ENCODE measurements around the gene QPRT.

Gene QPRT

GRCh38 chr16:29667755-29668154 lies 11.2 kb upstream of the QPRT start:
- no peak overlapping the region for H3K4me3 ChIP-seq (ENCODE audit: low read length)
- no peaks in the 10 kb centered on the region for H3K36me3 ChIP-seq (replicated peaks; ENCODE audit: low read depth, low read length)
- peak overlapping the region; percentile 88; the same call in 1 of the 2 replicates for H3K4me2 ChIP-seq (ENCODE audit: low read length)
- TF ChIP-seq EZH2phosphoT487 (IDR thresholded peaks at IDR 0.05; ENCODE audit: low read depth), result no peak
- no peak for TF ChIP-seq CTCF (IDR thresholded peaks at IDR 0.05; ENCODE audit: low read depth, low read length)
- H3K9ac ChIP-seq (ENCODE audit: low read length), result no peak overlapping the region
- H3K27ac ChIP-seq (ENCODE audit: low read length), result no peak overlapping the region
- no peaks in the 10 kb centered on the region for H3K27me3 ChIP-seq (ENCODE audit: low read depth, low read length)
- no peaks in the 10 kb centered on the region for H4K20me1 ChIP-seq (ENCODE audit: insufficient read depth, low read length)
- H3K79me2 ChIP-seq (ENCODE audit: low read length), result no peaks in the 10 kb centered on the region
- H3K9me3 ChIP-seq (ENCODE audit: insufficient read depth, low read length), result no peaks in the 10 kb centered on the region
- peaks cover 26% of the 10 kb centered on the region for H3K4me1 ChIP-seq (ENCODE audit: low read length)
- H2AFZ ChIP-seq (ENCODE audit: low read depth, low read length), result no peak overlapping the region

- no peak overlapping the region for H2AFZ ChIP-seq (ENCODE audit: low read depth, low read length)
- no peaks in the 10 kb centered on the region for H3K9me3 ChIP-seq (ENCODE audit: insufficient read depth, low read length)
- no peaks in the 10 kb centered on the region for H3K79me2 ChIP-seq (ENCODE audit: low read length)
- H3K4me1 ChIP-seq (ENCODE audit: low read length), result peaks cover 24% of the 10 kb centered on the region
- H3K4me3 ChIP-seq (ENCODE audit: low read length), result no peak overlapping the region
- no peak overlapping the region for H3K27ac ChIP-seq (ENCODE audit: low read length)
- H4K20me1 ChIP-seq (ENCODE audit: insufficient read depth, low read length), result no peaks in the 10 kb centered on the region
- TF ChIP-seq CTCF (IDR thresholded peaks at IDR 0.05; ENCODE audit: low read depth, low read length) (no peak), EZH2phosphoT487 (IDR thresholded peaks at IDR 0.05; ENCODE audit: low read depth) (no peak)
- no peaks in the 10 kb centered on the region for H3K27me3 ChIP-seq (ENCODE audit: low read depth, low read length)
- no peak overlapping the region for H3K4me2 ChIP-seq (ENCODE audit: low read length)
- no peaks in the 10 kb centered on the region for H3K36me3 ChIP-seq (replicated peaks; ENCODE audit: low read depth, low read length)
- H3K9ac ChIP-seq (ENCODE audit: low read length), result no peak overlapping the region
These were observed 10.7 kb upstream of the QPRT start for GRCh38 chr16:29668267-29668666.

DNA sequence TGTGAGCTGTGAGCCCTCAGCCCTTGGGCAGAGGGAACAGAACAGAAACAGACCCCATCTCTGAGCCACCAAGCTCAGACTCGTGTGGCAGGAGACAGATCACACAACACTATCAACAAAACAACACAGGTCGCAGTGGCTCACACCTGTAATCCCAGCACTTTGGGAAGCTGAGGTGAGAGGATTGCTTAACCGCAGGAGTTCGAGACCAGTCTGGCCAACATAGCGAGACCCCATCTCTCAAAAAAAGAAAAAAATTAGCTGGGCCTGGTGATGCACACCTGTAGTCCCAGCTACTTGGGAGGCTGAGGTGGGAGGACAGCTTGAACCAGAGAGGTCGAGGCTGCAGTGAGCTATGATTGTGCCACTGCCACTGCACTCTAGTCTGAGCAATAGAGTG lies 5.5 kb upstream of the QPRT start:
- Histone ChIP-seq H3K4me1 (ENCODE audit: low read length) (peaks cover 23% of the 10 kb centered on the region), H3K27me3 (ENCODE audit: low read depth, low read length) (no peaks in the 10 kb centered on the region), H3K36me3 (replicated peaks; ENCODE audit: low read depth, low read length) (no peaks in the 10 kb centered on the region), H2AFZ (ENCODE audit: low read depth, low read length) (no peak overlapping the region), H3K79me2 (ENCODE audit: low read length) (no peaks in the 10 kb centered on the region), H4K20me1 (ENCODE audit: insufficient read depth, low read length) (no peaks in the 10 kb centered on the region), H3K9me3 (ENCODE audit: insufficient read depth, low read length) (no peaks in the 10 kb centered on the region), H3K4me3 (ENCODE audit: low read length) (no peak overlapping the region), H3K9ac (ENCODE audit: low read length) (no peak overlapping the region), H3K27ac (ENCODE audit: low read length) (no peak overlapping the region), H3K4me2 (ENCODE audit: low read length) (no peak overlapping the region)
- TF ChIP-seq EZH2phosphoT487 (IDR thresholded peaks at IDR 0.05; ENCODE audit: low read depth) (no peak), CTCF (IDR thresholded peaks at IDR 0.05; ENCODE audit: low read depth, low read length) (no peak)

- Histone ChIP-seq H3K4me3 (ENCODE audit: low read length) (no peak overlapping the region), H4K20me1 (ENCODE audit: insufficient read depth, low read length) (no peaks in the 10 kb centered on the region), H3K27ac (ENCODE audit: low read length) (no peak overlapping the region), H3K27me3 (ENCODE audit: low read depth, low read length) (no peaks in the 10 kb centered on the region), H3K9ac (ENCODE audit: low read length) (no peak overlapping the region), H3K4me2 (ENCODE audit: low read length) (no peak overlapping the region), H3K4me1 (ENCODE audit: low read length) (peaks cover 30% of the 10 kb centered on the region), H3K9me3 (ENCODE audit: insufficient read depth, low read length) (no peaks in the 10 kb centered on the region), H3K79me2 (ENCODE audit: low read length) (0 out of 2 replicates have a peak, but pooled peaks cover 1% of the 10 kb centered on the region), H2AFZ (ENCODE audit: low read depth, low read length) (no peak overlapping the region), H3K36me3 (replicated peaks; ENCODE audit: low read depth, low read length) (no peaks in the 10 kb centered on the region)
- TF ChIP-seq CTCF (IDR thresholded peaks at IDR 0.05; ENCODE audit: low read depth, low read length) (no peak), EZH2phosphoT487 (IDR thresholded peaks at IDR 0.05; ENCODE audit: low read depth) (no peak)
These were observed 4.8 kb upstream of the QPRT start for GRCh38 chr16:29674188-29674587.
